A549 (cell line): ENCODE measurements around the gene SARM1. TPM values are rescaled to one million over a fixed set of nuclear protein-coding genes. Genes with fewer than 3 reads are reported as not detected.

ENCODE experiments used
- ATAC-seq, 2 experiments: fragments of 200-7000 bp in 1 of 2; fragments of >200 bp in 1 of 2; cut with Nextera tagmentation in 1 of 2; cut with Tn5 transposase in 1 of 2; 3 replicates each; pipeline versions ENCODE4 v1.8.0 to v1.9.1; 2018 to 2020; ENCODE audit warnings: mild to moderate bottlenecking in 1 of 2, moderate library complexity in 1 of 2
- CTCF ChIA-PET: fragments of 300-600 bp; sonication (Branson Sonifier 250); formaldehyde crosslinking; extraction: SDS; loops from one replicate; lab custom pipeline; 2021; ENCODE audit warnings: antibody characterized with exemption, inconsistent platforms; lab: Yijun Ruan, JAX
- POLR2A ChIA-PET: fragments of 350-600 bp; formaldehyde crosslinking; extraction: SDS; loops from one replicate; lab custom pipeline; 2021; ENCODE audit warnings: antibody characterized with exemption, inconsistent platforms; lab: Yijun Ruan, JAX
- DNase-seq, 2 experiments: peaks; one replicate each; pipeline versions ENCODE4 v3.0.0 to v3.0.0-alpha.2; 2011 to 2016; ENCODE audit warnings: low read depth in 1 of 2, low spot score in 1 of 2
- FAIRE-seq: peaks from 2 replicates; lab custom pipeline; 2011; peaks lifted over from hg19 to GRCh38; lab: Jason Lieb, UNC
- H3K27ac ChIP-seq, 2 experiments: fragments of >200 bp; sonication (Bioruptor Twin); formaldehyde crosslinking; 3 replicates each; pipeline ENCODE4 v1.5.1; 2016 to 2017
- H3K4me1 ChIP-seq: fragments of >200 bp; sonication (Bioruptor Twin); formaldehyde crosslinking; 3 replicates; pipeline ENCODE4 v1.6.1; 2016
- H3K4me2 ChIP-seq: fragments of >200 bp; sonication (Bioruptor Twin); formaldehyde crosslinking; 3 replicates; pipeline ENCODE4 v1.6.1; 2016
- H3K4me3 ChIP-seq: fragments of >200 bp; sonication (Bioruptor Twin); formaldehyde crosslinking; 3 replicates; pipeline ENCODE4 v1.5.1; 2016
- H3K9me3 ChIP-seq: fragments of >200 bp; sonication (Bioruptor Twin); formaldehyde crosslinking; 3 replicates; pipeline ENCODE4 v1.6.1; 2016
- CBX2 ChIP-seq: fragments of 200-600 bp; sonication (generic); IDR thresholded peaks from 2 replicates; pipeline ENCODE4 v1.6.1; 2016; ENCODE audit warnings: low read depth, mild to moderate bottlenecking, borderline replicate concordance
- CBX8 ChIP-seq: fragments of 200-600 bp; sonication (generic); IDR thresholded peaks from 2 replicates; pipeline ENCODE4 v1.6.1; 2016
- CHD4 ChIP-seq: fragments of 200-600 bp; sonication (generic); IDR thresholded peaks from 2 replicates; pipeline ENCODE4 v1.6.1; 2016; ENCODE audit warnings: antibody characterized with exemption, mild to moderate bottlenecking, borderline replicate concordance
- EHMT2 ChIP-seq: fragments of 200-600 bp; sonication (generic); IDR thresholded peaks from 2 replicates; pipeline ENCODE4 v1.6.1; 2016; ENCODE audit warnings: antibody characterized with exemption, low read depth, mild to moderate bottlenecking, moderate library complexity
- ESRRA ChIP-seq: fragments of 150-350 bp; IDR thresholded peaks from 2 replicates; pipeline ENCODE4 v1.6.1; 2014; ENCODE audit warnings: mild to moderate bottlenecking, low read length, borderline replicate concordance
- FOSB ChIP-seq: fragments of 250-450 bp; sonication (Bioruptor Pico); IDR thresholded peaks from 2 replicates; pipeline ENCODE4 v1.5.0; 2020; ENCODE audit warnings: mild to moderate bottlenecking, moderate library complexity
- FOSL2 ChIP-seq, 2 experiments: fragments of 450-650 bp in 1 of 2; fragments of >200 bp in 1 of 2; sonication (Bioruptor Twin) in 1 of 2; formaldehyde crosslinking; IDR thresholded peaks; 2 replicates each; pipeline versions ENCODE4 v1.5.0 to v1.6.1; 2016 to 2020; ENCODE audit warnings: mild to moderate bottlenecking in 1 of 2, moderate library complexity in 1 of 2
- FOXS1 ChIP-seq: fragments of 250-450 bp; sonication (Bioruptor Pico); IDR thresholded peaks from 2 replicates; pipeline ENCODE4 v1.5.0; 2020; ENCODE audit warnings: mild to moderate bottlenecking, moderate library complexity
- HOXB13 ChIP-seq: fragments of 250-450 bp; sonication (Bioruptor Pico); IDR thresholded peaks from 2 replicates; pipeline ENCODE4 v1.5.0; 2020; ENCODE audit warnings: low read depth, mild to moderate bottlenecking, moderate library complexity
- JUNB ChIP-seq: fragments of >200 bp; sonication (Bioruptor Twin); formaldehyde crosslinking; IDR thresholded peaks from 2 replicates; pipeline ENCODE4 v1.6.1; 2016
- MYC ChIP-seq: IDR thresholded peaks from 2 replicates; pipeline ENCODE4 v1.6.1; 2012; ENCODE audit warnings: mild to moderate bottlenecking, inconsistent platforms, low read length, improper control_type of control experiment, borderline replicate concordance
- NFE2L2 ChIP-seq: fragments of 150-350 bp; conservative IDR thresholded peaks from 2 replicates; pipeline ENCODE4 v1.6.1; 2014; ENCODE audit warnings: low read length
- NPAS2 ChIP-seq: fragments of 250-450 bp; sonication (Bioruptor Pico); IDR thresholded peaks from 2 replicates; pipeline ENCODE4 v1.8.0; 2022; ENCODE audit warnings: mild to moderate bottlenecking, moderate library complexity, borderline replicate concordance
- POLR2A ChIP-seq: IDR thresholded peaks from 2 replicates; pipeline ENCODE4 v1.6.1; 2012; ENCODE audit warnings: mild to moderate bottlenecking, low read length
- RAD21 ChIP-seq, 2 experiments: fragments of >200 bp in 1 of 2; sonication (Bioruptor Twin) in 1 of 2; formaldehyde crosslinking in 1 of 2; IDR thresholded peaks in 1 of 2; conservative IDR thresholded peaks in 1 of 2; 2 replicates in 1 of 2; 3 replicates in 1 of 2; pipeline ENCODE4 v1.6.1; 2012 to 2018; ENCODE audit warnings: inconsistent platforms in 1 of 2
- RARB ChIP-seq: fragments of 250-450 bp; sonication (Bioruptor Pico); IDR thresholded peaks from 2 replicates; pipeline ENCODE4 v1.8.0; 2021; ENCODE audit warnings: mild to moderate bottlenecking, moderate library complexity
- RNF2 ChIP-seq: fragments of 200-600 bp; sonication (generic); IDR thresholded peaks from 2 replicates; pipeline ENCODE4 v1.6.1; 2016; ENCODE audit warnings: low read depth, mild to moderate bottlenecking, antibody characterized with exemption, moderate library complexity, borderline replicate concordance
- SMC3 ChIP-seq: fragments of >200 bp; sonication (Bioruptor Twin); formaldehyde crosslinking; IDR thresholded peaks from 3 replicates; pipeline ENCODE4 v1.6.1; 2018; ENCODE audit warnings: inconsistent platforms
- TFCP2L1 ChIP-seq: fragments of 250-450 bp; sonication (Bioruptor Pico); IDR thresholded peaks from 2 replicates; pipeline ENCODE4 v1.5.0; 2021; ENCODE audit warnings: mild to moderate bottlenecking
- TP53 ChIP-seq: fragments of 250-450 bp; sonication (Bioruptor Pico); IDR thresholded peaks from 2 replicates; pipeline ENCODE4 v1.5.0; 2021; ENCODE audit warnings: mild to moderate bottlenecking, moderate library complexity
- ZFP36 ChIP-seq: fragments of 450-650 bp; IDR thresholded peaks from 2 replicates; pipeline ENCODE4 v1.6.1; 2014; ENCODE audit warnings: borderline replicate concordance; ENCODE audit not compliant: partially characterized antibody
- ZSCAN20 ChIP-seq: fragments of 250-450 bp; sonication (Bioruptor Pico); IDR thresholded peaks from 2 replicates; pipeline ENCODE4 v1.8.0; 2022; ENCODE audit warnings: mild to moderate bottlenecking, moderate library complexity
- WGBS: methylation state at CpG from one replicate; pipeline ENCODE4 v1.1.6; 2017; ENCODE audit errors: missing lambda C conversion rate; 5-methylcytosine and 5-hydroxymethylcytosine counted together
- polyA plus RNA-seq, 4 experiments: library from polyadenylated mRNA; depleted of rRNA in 3 of 4; stranded (reverse); fragments of >200 nt; fragmentation: RNase III in 1 of 4; extraction: RNeasy Plus Mini Kit Qiagen cat#74134 plus additional on column Dnase treatment in 1 of 4; gene quantifications; 2 replicates in 3 of 4; 3 replicates in 1 of 4; pipeline ENCODE4 v1.2.3, GENCODE V29; 2011 to 2017
- TF ChIP-seq, protein P1 (sequence below): fragments of 250-450 bp; sonication (Bioruptor Pico); IDR thresholded peaks from 2 replicates; pipeline ENCODE4 v1.5.0; 2021; ENCODE audit warnings: mild to moderate bottlenecking, moderate library complexity, borderline replicate concordance
- TF ChIP-seq, protein P2 (sequence below): fragments of >200 bp; sonication (Bioruptor Twin); formaldehyde crosslinking; IDR thresholded peaks from 3 replicates; pipeline ENCODE4 v1.6.1; 2016
- TF ChIP-seq, protein P3 (sequence below): fragments of 150-350 bp; IDR thresholded peaks from 2 replicates; pipeline ENCODE4 v1.6.1; 2014; ENCODE audit warnings: low read depth, mild to moderate bottlenecking, low read length

SARM1 gene
- polyA plus RNA-seq, 2 of the 4 experiments (the other 2 are of a cell fraction) = 4.0 to 6.9 TPM

DNA sequence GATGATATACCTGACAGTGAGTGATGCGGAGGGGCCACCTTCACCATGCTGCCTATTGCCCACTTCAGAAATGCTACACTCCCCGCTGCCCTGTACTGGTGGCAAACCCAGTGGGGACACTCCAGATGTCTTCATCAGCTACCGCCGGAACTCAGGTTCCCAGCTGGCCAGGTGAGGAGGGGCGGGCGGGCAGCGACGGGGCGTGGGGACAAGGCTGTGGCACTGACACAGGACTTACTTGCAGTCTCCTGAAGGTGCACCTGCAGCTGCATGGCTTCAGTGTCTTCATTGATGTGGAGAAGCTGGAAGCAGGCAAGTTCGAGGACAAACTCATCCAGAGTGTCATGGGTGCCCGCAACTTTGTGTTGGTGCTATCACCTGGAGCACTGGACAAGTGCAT lies 16.6 kb downstream of the SARM1 start:
- Histone ChIP-seq H3K9me3 (no peaks in the 10 kb centered on the region), H3K4me1 (no peaks in the 10 kb centered on the region), H3K4me3 (no peak overlapping the region), H3K4me2 (no peak overlapping the region), H3K27ac (no peak overlapping the region)
- 76% methylated on average over 8 of the region's 11 CpGs for WGBS
- DNase-seq (no peak), FAIRE-seq (no peak), ATAC-seq (no peak)
- POLR2A ChIA-PET = no interaction called here
- TF ChIP-seq TFCP2L1 (CRISPR knock-in tag) = no peak
- TF ChIP-seq, protein P1, sequence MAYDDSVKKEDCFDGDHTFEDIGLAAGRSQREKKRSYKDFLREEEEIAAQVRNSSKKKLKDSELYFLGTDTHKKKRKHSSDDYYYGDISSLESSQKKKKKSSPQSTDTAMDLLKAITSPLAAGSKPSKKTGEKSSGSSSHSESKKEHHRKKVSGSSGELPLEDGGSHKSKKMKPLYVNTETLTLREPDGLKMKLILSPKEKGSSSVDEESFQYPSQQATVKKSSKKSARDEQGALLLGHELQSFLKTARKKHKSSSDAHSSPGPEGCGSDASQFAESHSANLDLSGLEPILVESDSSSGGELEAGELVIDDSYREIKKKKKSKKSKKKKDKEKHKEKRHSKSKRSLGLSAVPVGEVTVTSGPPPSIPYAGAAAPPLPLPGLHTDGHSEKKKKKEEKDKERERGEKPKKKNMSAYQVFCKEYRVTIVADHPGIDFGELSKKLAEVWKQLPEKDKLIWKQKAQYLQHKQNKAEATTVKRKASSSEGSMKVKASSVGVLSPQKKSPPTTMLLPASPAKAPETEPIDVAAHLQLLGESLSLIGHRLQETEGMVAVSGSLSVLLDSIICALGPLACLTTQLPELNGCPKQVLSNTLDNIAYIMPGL = no peak
- TF ChIP-seq SMC3 = no peak
- CTCF ChIA-PET = no interaction called here

DNA sequence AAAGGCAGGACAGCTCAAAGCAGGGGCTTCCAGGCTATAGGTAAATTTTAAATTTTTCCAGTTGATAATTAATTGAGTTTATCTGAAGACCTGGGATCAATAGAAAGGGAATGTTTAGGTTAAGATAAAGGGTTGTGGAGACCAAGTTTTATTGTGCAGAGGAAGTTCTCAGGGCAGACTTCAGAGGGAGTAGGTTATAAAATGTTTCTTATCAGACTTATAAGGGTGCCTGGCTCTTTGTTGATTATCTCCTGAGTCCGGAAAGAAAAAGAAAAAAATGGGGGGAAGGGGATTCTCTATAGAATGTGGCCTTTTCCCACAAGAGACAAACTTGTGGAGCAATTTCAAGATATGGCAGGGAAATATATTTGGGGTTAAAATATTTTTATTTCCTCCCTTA lies 18.6 kb downstream of the SARM1 start:
- DNase-seq (no peak), ATAC-seq (no peak), FAIRE-seq (no peak)
- Histone ChIP-seq H3K4me1 (no peaks in the 10 kb centered on the region), H3K4me3 (no peak overlapping the region), H3K9me3 (no peaks in the 10 kb centered on the region), H3K27ac (no peak overlapping the region), H3K4me2 (no peak overlapping the region)
- TF ChIP-seq JUNB (no peak), HOXB13 (CRISPR knock-in tag) (no peak)
- 86% methylated on average over 1 of the region's 1 CpG for WGBS
- ChIA-PET POLR2A (no interaction called here), CTCF (no interaction called here)

DNA sequence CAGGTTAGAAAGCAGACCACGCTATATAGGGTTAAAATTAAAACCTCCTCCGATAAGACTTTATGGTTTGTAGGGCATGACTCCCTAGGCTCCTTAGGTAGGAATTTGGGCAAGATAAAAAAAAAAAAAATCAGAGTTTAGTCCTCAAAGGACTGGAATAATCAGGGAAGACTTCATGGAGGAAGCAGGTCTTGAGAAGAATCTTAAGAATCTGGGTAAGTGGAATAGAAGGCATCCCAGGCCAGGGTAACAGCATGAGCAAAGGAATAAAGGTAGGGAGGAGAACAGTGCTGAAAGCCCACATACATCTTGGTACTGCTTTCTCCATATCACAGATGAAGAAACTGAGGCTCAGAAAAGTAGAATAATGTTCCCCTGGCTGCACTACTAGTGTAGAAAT lies 19.1 kb downstream of the SARM1 start:
- DNase-seq = no peak
- TF ChIP-seq FOSL2 (IDR thresholded peaks at IDR 0.05) (no peak), FOSL2 (CRISPR knock-in tag; IDR thresholded peaks at IDR 0.05) (no peak), ZFP36 (peak; percentile 65), ESRRA (no peak), MYC (no peak), NPAS2 (CRISPR knock-in tag) (no peak), FOSB (CRISPR knock-in tag) (no peak)
- TF ChIP-seq, all 56 proteins: peak for 1
- FAIRE-seq = no peak
- no peak for ATAC-seq
- CTCF ChIA-PET = interaction anchor here (0.9 to 2.0 kb wide), 3 partner anchors 10 to 26 kb away, joined by 3 to 6 read pairs (median 4); no protein-coding TSS in a partner anchor
- Histone ChIP-seq H3K4me1 (no peaks in the 10 kb centered on the region), H3K27ac (no peak overlapping the region), H3K4me2 (no peak overlapping the region), H3K9me3 (no peaks in the 10 kb centered on the region), H3K4me3 (no peak overlapping the region)
- WGBS = 88% methylated on average over 2 of the region's 2 CpGs
- POLR2A ChIA-PET = interaction anchor here (1.8 kb wide), 1 partner anchor 33 kb away, joined by 7 read pairs; a partner anchor contains a TSS

DNA sequence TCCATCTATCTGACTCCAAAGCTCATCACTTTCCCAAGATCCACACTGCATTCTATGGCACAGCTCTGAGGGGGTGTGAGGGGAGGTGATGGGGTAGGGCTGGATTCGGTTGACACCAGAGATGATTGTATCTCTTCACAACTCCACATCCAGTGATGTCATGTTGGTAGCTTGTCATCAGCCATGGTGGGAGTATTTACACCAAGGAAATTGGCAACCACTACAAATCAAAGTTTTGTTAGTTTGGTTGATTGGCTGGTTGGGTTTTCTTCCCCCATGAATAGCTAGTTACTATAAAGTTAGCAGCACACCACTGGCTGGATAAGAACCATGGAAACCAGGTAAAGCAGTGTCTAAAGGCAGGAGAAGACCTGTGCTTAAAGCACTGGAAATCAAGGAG lies 19.5 kb downstream of the SARM1 start:
- POLR2A ChIA-PET = interaction anchor here (1.2 to 1.8 kb wide), 2 partner anchors 33 to 75 kb away, joined by 3 to 7 read pairs; a partner anchor contains a TSS
- Histone ChIP-seq H3K4me3 (no peak overlapping the region), H3K4me2 (no peak overlapping the region), H3K4me1 (no peaks in the 10 kb centered on the region), H3K9me3 (no peaks in the 10 kb centered on the region), H3K27ac (no peak overlapping the region)
- TF ChIP-seq, protein P2, sequence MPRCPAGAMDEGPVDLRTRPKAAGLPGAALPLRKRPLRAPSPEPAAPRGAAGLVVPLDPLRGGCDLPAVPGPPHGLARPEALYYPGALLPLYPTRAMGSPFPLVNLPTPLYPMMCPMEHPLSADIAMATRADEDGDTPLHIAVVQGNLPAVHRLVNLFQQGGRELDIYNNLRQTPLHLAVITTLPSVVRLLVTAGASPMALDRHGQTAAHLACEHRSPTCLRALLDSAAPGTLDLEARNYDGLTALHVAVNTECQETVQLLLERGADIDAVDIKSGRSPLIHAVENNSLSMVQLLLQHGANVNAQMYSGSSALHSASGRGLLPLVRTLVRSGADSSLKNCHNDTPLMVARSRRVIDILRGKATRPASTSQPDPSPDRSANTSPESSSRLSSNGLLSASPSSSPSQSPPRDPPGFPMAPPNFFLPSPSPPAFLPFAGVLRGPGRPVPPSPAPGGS = no peak
- TF ChIP-seq CBX2 (no peak), ZSCAN20 (no peak), NFE2L2 (no peak), FOXS1 (no peak), TP53 (CRISPR knock-in tag) (no peak), RAD21 (conservative IDR thresholded peaks at IDR 0.05 in 1 of 2, IDR thresholded peaks at IDR 0.05 in 1 of 2) (no peak), RNF2 (no peak), CBX8 (no peak), EHMT2 (no peak), RARB (no peak), CHD4 (no peak), POLR2A (no peak)
- TF ChIP-seq, protein P1 = no peak
- TF ChIP-seq, protein P3, sequence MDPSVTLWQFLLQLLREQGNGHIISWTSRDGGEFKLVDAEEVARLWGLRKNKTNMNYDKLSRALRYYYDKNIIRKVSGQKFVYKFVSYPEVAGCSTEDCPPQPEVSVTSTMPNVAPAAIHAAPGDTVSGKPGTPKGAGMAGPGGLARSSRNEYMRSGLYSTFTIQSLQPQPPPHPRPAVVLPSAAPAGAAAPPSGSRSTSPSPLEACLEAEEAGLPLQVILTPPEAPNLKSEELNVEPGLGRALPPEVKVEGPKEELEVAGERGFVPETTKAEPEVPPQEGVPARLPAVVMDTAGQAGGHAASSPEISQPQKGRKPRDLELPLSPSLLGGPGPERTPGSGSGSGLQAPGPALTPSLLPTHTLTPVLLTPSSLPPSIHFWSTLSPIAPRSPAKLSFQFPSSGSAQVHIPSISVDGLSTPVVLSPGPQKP = no peak
- CTCF ChIA-PET = interaction anchor here (0.9 to 2.0 kb wide), 3 partner anchors 10 to 26 kb away, joined by 3 to 6 read pairs (median 4); no protein-coding TSS in a partner anchor
- no peak for DNase-seq
- no peak for ATAC-seq
- WGBS = 65% methylated on average over 1 of the region's 1 CpG
- no peak for FAIRE-seq
